Spleen (tissue), 7 donors: Measurements from ENCODE around the gene KRTAP17-1.

Source experiments
- CTCF ChIP-seq, 11 experiments: fragments of 200-600 bp in 7 of 11; fragments of 450-650 bp in 4 of 11; sonication (generic) in 4 of 11; IDR thresholded peaks in 8 of 11; conservative IDR thresholded peaks in 3 of 11; 1 replicate in 7 of 11; 2 replicates in 4 of 11; pipeline versions ENCODE4 v1.4.0 to v1.8.0; 2016 to 2021; ENCODE audit warnings: antibody characterized with exemption in 11 of 11, inconsistent platforms in 4 of 11, mild to moderate bottlenecking in 1 of 11
- POLR2A ChIP-seq, 3 donors: fragments of 450-650 bp; IDR thresholded peaks; one replicate each; pipeline ENCODE4 v1.5.1; 2017; ENCODE audit warnings: antibody characterized with exemption in 3 of 3, mild to moderate bottlenecking in 1 of 3
- donor health status: DM: no; HTN: no; CAD: no; lungs with moderate emphysema.
- donor health status: DM: no; HTN: no; CAD: no.
- donor health status: DM: no; HTN: no; CAD: no.

- no peak for TF ChIP-seq CTCF (IDR thresholded peaks at IDR 0.05 in 8 of 11, conservative IDR thresholded peaks at IDR 0.05 in 3 of 11)
- no peak for TF ChIP-seq POLR2A (IDR thresholded peaks at IDR 0.05)
Observed at GRCh38 chr17:41296846-41297245, 18.7 kb downstream of the KRTAP17-1 start.
